HepG2 (cell line): ENCODE measurements around the gene GPLD1. TPM values are rescaled to one million over a fixed set of nuclear protein-coding genes. Genes with fewer than 3 reads are reported as not detected.
"Not testable (repeated sequence)": the region's sequence is repeated elsewhere in the genome, so short reads cannot be mapped to it uniquely, and the experiment has no call there.

Experiments
- ATAC-seq: fragments of 200-7000 bp; cut with Tn5 transposase; 3 replicates; pipeline ENCODE4 v1.9.1; 2020; ENCODE audit warnings: mild to moderate bottlenecking, moderate library complexity
- BruUV-seq: library from RNA; stranded (reverse); fragments of 400-500 nt; replicated peaks from 2 replicates; lab custom pipeline; 2021; lab: Mats Ljungman, UMichigan
- CTCF ChIA-PET: fragments of 300-600 bp; formaldehyde crosslinking; extraction: SDS; loops from one replicate; lab custom pipeline; 2021; ENCODE audit warnings: low total read pairs, inconsistent platforms, low intra/inter-chr PET ratio; lab: Yijun Ruan, JAX
- POLR2A ChIA-PET: fragments of 350-600 bp; sonication (Branson Sonifier 250); formaldehyde crosslinking; loops from one replicate; lab custom pipeline; 2020; ENCODE audit warnings: antibody characterized with exemption, inconsistent platforms; lab: Yijun Ruan, JAX
- DNase-seq: peaks from one replicate; pipeline ENCODE4 v3.0.0-alpha.2; 2015; ENCODE audit warnings: low spot score
- FAIRE-seq: peaks from 3 replicates; lab custom pipeline; 2011; peaks lifted over from hg19 to GRCh38; lab: Jason Lieb, UNC
- H2AFZ ChIP-seq: one replicate; pipeline ENCODE4 v1.6.1; 2011; ENCODE audit warnings: low read length, inconsistent platforms
- H3K27ac ChIP-seq: fragments of 300-600 bp; 3 replicates; pipeline ENCODE4 v1.8.0; 2011; ENCODE audit warnings: mixed run types, mild to moderate bottlenecking, mixed read lengths, low read length, inconsistent platforms; ENCODE audit not compliant: insufficient read depth; ENCODE audit errors: extremely low read length
- H3K27me3 ChIP-seq, 2 experiments: fragments of 200-600 bp in 1 of 2; 2 replicates in 1 of 2; 3 replicates in 1 of 2; pipeline versions ENCODE4 v1.6.0 to v1.8.0; 2011; ENCODE audit warnings: low read length in 2 of 2, mild to moderate bottlenecking in 2 of 2, moderate library complexity in 2 of 2, inconsistent platforms in 1 of 2; ENCODE audit not compliant: insufficient read depth in 2 of 2, control insufficient read depth in 1 of 2
- H3K36me3 ChIP-seq, 2 experiments: fragments of 200-600 bp in 1 of 2; replicated peaks in 1 of 2; 2 replicates in 1 of 2; 3 replicates in 1 of 2; pipeline versions ENCODE4 v1.5.1 to v1.8.0; 2011; ENCODE audit warnings: low read length in 2 of 2, inconsistent platforms in 1 of 2; ENCODE audit not compliant: insufficient read depth in 2 of 2, control insufficient read depth in 1 of 2
- H3K4me1 ChIP-seq: 2 replicates; pipeline ENCODE4 v1.5.1; 2012; ENCODE audit warnings: low read length, inconsistent platforms; ENCODE audit not compliant: insufficient read depth
- H3K4me2 ChIP-seq: 2 replicates; pipeline ENCODE4 v1.6.0; 2011; ENCODE audit warnings: low read depth, low read length, inconsistent platforms
- H3K4me3 ChIP-seq, 3 experiments: fragments of 200-600 bp in 1 of 3; sonication (generic), shearing (Covaris generic) in 1 of 3; replicated peaks in 1 of 3; 2 replicates each; pipeline ENCODE4 v1.5.1; 2011 to 2016; ENCODE audit warnings: low read length in 3 of 3, inconsistent platforms in 2 of 3, low read depth in 2 of 3, mild to moderate bottlenecking in 2 of 3, control low read depth in 1 of 3, mixed read lengths in 1 of 3; ENCODE audit not compliant: insufficient read depth in 1 of 3
- H3K79me2 ChIP-seq: one replicate; pipeline ENCODE4 v1.6.1; 2011; ENCODE audit warnings: low read length, inconsistent platforms; ENCODE audit not compliant: insufficient read depth
- H3K9ac ChIP-seq: 2 replicates; pipeline ENCODE4 v1.6.0; 2011; ENCODE audit warnings: mild to moderate bottlenecking, low read depth, low read length, inconsistent platforms; ENCODE audit not compliant: insufficient read depth
- H3K9me3 ChIP-seq: 2 replicates; pipeline ENCODE4 v1.5.1; 2012; ENCODE audit warnings: mild to moderate bottlenecking, low read length
- H4K20me1 ChIP-seq: 2 replicates; pipeline ENCODE4 v1.6.0; 2011; ENCODE audit warnings: inconsistent platforms, mild to moderate bottlenecking, low read length, moderate library complexity; ENCODE audit not compliant: insufficient read depth
- ARID2 ChIP-seq: sonication (generic); formaldehyde crosslinking; IDR thresholded peaks from 2 replicates; pipeline ENCODE4 v1.8.1; 2022; ENCODE audit warnings: mild to moderate bottlenecking, missing genetic modification reagents, borderline replicate concordance
- ARID5B ChIP-seq: IDR thresholded peaks from 2 replicates; pipeline ENCODE4 v1.4.0; 2020; ENCODE audit warnings: mild to moderate bottlenecking, missing genetic modification reagents
- DMAP1 ChIP-seq: IDR thresholded peaks from 2 replicates; pipeline ENCODE4 v1.6.1; 2016
- HDAC1 ChIP-seq: sonication (generic); formaldehyde crosslinking; IDR thresholded peaks from 2 replicates; pipeline ENCODE4 v1.5.1; 2020; ENCODE audit warnings: mild to moderate bottlenecking, missing genetic modification reagents
- RXRA ChIP-seq: sonication (generic); formaldehyde crosslinking; IDR thresholded peaks from 2 replicates; pipeline ENCODE4 v1.5.1; 2020; ENCODE audit warnings: missing genetic modification reagents
- THRA ChIP-seq: sonication (generic); formaldehyde crosslinking; IDR thresholded peaks from 2 replicates; pipeline ENCODE4 v1.4.0; 2020; ENCODE audit warnings: missing genetic modification reagents, borderline replicate concordance
- ZBTB34 ChIP-seq: sonication (generic); formaldehyde crosslinking; IDR thresholded peaks from 2 replicates; pipeline ENCODE4 v1.8.0; 2022; ENCODE audit warnings: mild to moderate bottlenecking, missing genetic modification reagents
- ZGPAT ChIP-seq: IDR thresholded peaks from 2 replicates; pipeline ENCODE4 v1.6.1; 2016; ENCODE audit warnings: mild to moderate bottlenecking
- ZMAT3 ChIP-seq: sonication (generic); formaldehyde crosslinking; conservative IDR thresholded peaks from 2 replicates; pipeline ENCODE4 v1.7.0; 2021; ENCODE audit warnings: missing genetic modification reagents
- ZMYM2 ChIP-seq: sonication (generic); formaldehyde crosslinking; IDR thresholded peaks from 2 replicates; pipeline ENCODE4 v1.8.0; 2022; ENCODE audit warnings: mild to moderate bottlenecking, missing genetic modification reagents
- ZNF460 ChIP-seq: sonication (generic); formaldehyde crosslinking; IDR thresholded peaks from 2 replicates; pipeline ENCODE4 v1.5.1; 2020; ENCODE audit warnings: missing genetic modification reagents, mild to moderate bottlenecking, borderline replicate concordance
- ZNF503 ChIP-seq: sonication (generic); formaldehyde crosslinking; IDR thresholded peaks from 2 replicates; pipeline ENCODE4 v1.4.0; 2020; ENCODE audit warnings: missing genetic modification reagents
- WGBS: methylation state at CpG from one replicate; pipeline ENCODE4 v1.1.6; 2017; ENCODE audit warnings: low lambda C conversion rate; 5-methylcytosine and 5-hydroxymethylcytosine counted together
- in situ Hi-C: cut with HindIII; loops from 2 replicates; pipeline ENCODE4 v1.10.0; 2017; ENCODE audit warnings: low pct_unique_long_range_greater_than_20kb; ENCODE audit not compliant: extremely low pct_ligation_motif_present
- intact Hi-C: fragments of 100-400 bp; cut with micrococcal nuclease; formaldehyde crosslinking; loops from one replicate; pipeline ENCODE4 v1.10.0; 2022; ENCODE audit not compliant: unreplicated experiment
- polyA plus RNA-seq, 8 experiments: library from polyadenylated mRNA; depleted of rRNA in 3 of 8; stranded (reverse) in 7 of 8; unstranded in 1 of 8; fragments of >200 nt; fragmentation: Illumina TruSeq in 4 of 8; extraction: Trizol in 4 of 8; gene quantifications; 2 replicates each; pipeline versions ENCODE4 v1.2.1 to v1.2.3, GENCODE V29; 2011 to 2016; ENCODE audit warnings: low read depth in 4 of 8, missing spikeins in 1 of 8, mixed read lengths in 1 of 8; ENCODE audit not compliant: insufficient read depth in 1 of 8
- total RNA-seq, 5 experiments: library from RNA; depleted of rRNA; stranded (reverse); fragments of >200 nt; fragmentation: Illumina TruSeq; extraction: Trizol; gene quantifications; 2 replicates each; pipeline ENCODE4 v1.2.3, GENCODE V29; 2016; ENCODE audit warnings: low read depth in 1 of 5

Gene GPLD1
- total and polyA plus RNA-seq, 2 of the 13 experiments (the other 11 are each of a cell fraction or from before 2014, with no cell fraction given), result 6.2 to 7.6 TPM

GRCh38 chr6:24382891-24383494 lies 106.4 kb downstream of the GPLD1 start:
- intact Hi-C loops, result loop anchor here (2.0 to 10.0 kb wide), 2 partner anchors 26 to 238 kb away; no protein-coding TSS in a partner anchor
- in situ Hi-C loops, H3K27me3 ChIP-seq, BruUV-seq, H4K20me1 ChIP-seq, H2AFZ ChIP-seq, H3K36me3 ChIP-seq, H3K9me3 ChIP-seq: not testable (repeated sequence)
- H3K4me3 ChIP-seq, result peak overlapping the region; percentile 58 to 64 (median 60)
- FAIRE-seq (peak; percentile 44), DNase-seq (peak; percentile 90), ATAC-seq (peak; percentile 67)
- peaks cover 76% of the 10 kb centered on the region for H3K4me1 ChIP-seq
- H3K79me2 ChIP-seq, result peaks cover 33% of the 10 kb centered on the region
- ChIA-PET CTCF (interaction anchor here (1.0 kb wide), 1 partner anchor 100 kb away, joined by 3 read pairs; no protein-coding TSS in a partner anchor), POLR2A (interaction anchor here (0.7 kb wide), 1 partner anchor 23 kb away, joined by 5 read pairs; no protein-coding TSS in a partner anchor)
- peak overlapping the region; percentile 80 for H3K4me2 ChIP-seq
- H3K27ac ChIP-seq, result peak overlapping the region; percentile 88
- H3K9ac ChIP-seq, result peak overlapping the region; percentile 78
- WGBS, result 3% methylated on average over 9 of the region's 9 CpGs
- TF ChIP-seq ZGPAT, result peak; percentile 87
- TF ChIP-seq ZMYM2, result 0 out of 2 replicates have a peak, but pooled peaks have one; percentile 32
- peak; percentile 54; the same call in 1 of the 2 replicates for TF ChIP-seq ZNF503 (CRISPR knock-in tag)
- TF ChIP-seq ARID5B (CRISPR knock-in tag), result peak; percentile 69; the same call in 1 of the 2 replicates
- TF ChIP-seq ZMAT3 (CRISPR knock-in tag), result 0 out of 2 replicates have a peak, but pooled peaks have one; percentile 12
- peak; percentile 61; the same call in 1 of the 2 replicates for TF ChIP-seq ZNF460
- peak; percentile 67; the same call in 1 of the 2 replicates for TF ChIP-seq HDAC1
- TF ChIP-seq ARID2 (CRISPR knock-in tag), result 0 out of 2 replicates have a peak, but pooled peaks have one; percentile 6
- TF ChIP-seq DMAP1 (CRISPR knock-in tag), result peak; percentile 69; the same call in 1 of the 2 replicates
- peak; percentile 75 for TF ChIP-seq RXRA (CRISPR knock-in tag)
- peak; percentile 69; the same call in 1 of the 2 replicates for TF ChIP-seq THRA (CRISPR knock-in tag)
- TF ChIP-seq ZBTB34 (CRISPR knock-in tag), result 0 out of 2 replicates have a peak, but pooled peaks have one; percentile 44
